Prostate gland (tissue), 2 donors: Measurements from ENCODE around the gene KANK4. TPM values are rescaled to one million over a fixed set of nuclear protein-coding genes. Genes with fewer than 3 reads are reported as not detected.

Experiments used
- DNase-seq: peaks from one replicate; pipeline ENCODE4 v3.0.0-alpha.2; 2019; ENCODE audit warnings: low spot score
- H3K27ac ChIP-seq, 2 donors: fragments of 200-600 bp; sonication (generic); 2 replicates each; pipeline ENCODE4 v1.5.1; 2017 to 2019
- H3K27me3 ChIP-seq: fragments of 200-600 bp; sonication (generic); replicated peaks from 2 replicates; pipeline ENCODE4 v1.5.1; 2019; ENCODE audit not compliant: insufficient read depth
- H3K36me3 ChIP-seq, 2 donors: fragments of 200-600 bp; sonication (generic); 1 replicate in 1 of 2; 2 replicates in 1 of 2; pipeline versions ENCODE4 v1.5.1 to v1.8.1; 2017 to 2019
- H3K4me1 ChIP-seq: fragments of 200-600 bp; sonication (generic); replicated peaks from 2 replicates; pipeline ENCODE4 v1.5.1; 2019
- H3K4me3 ChIP-seq, 2 donors: fragments of 200-600 bp; sonication (generic); 2 replicates each; pipeline ENCODE4 v1.5.1; 2017 to 2019
- H3K9me3 ChIP-seq: fragments of 200-600 bp; sonication (generic); 2 replicates; pipeline ENCODE4 v1.5.1; 2017
- POLR2A ChIP-seq: fragments of 450-650 bp; IDR thresholded peaks from one replicate; pipeline ENCODE4 v1.6.1; 2016; ENCODE audit warnings: antibody characterized with exemption, mild to moderate bottlenecking
- POLR2AphosphoS5 ChIP-seq: sonication (generic); formaldehyde crosslinking; IDR thresholded peaks from one replicate; pipeline ENCODE4 v1.6.1; 2017; ENCODE audit warnings: antibody characterized with exemption
- WGBS: methylation state at CpG from one replicate; pipeline ENCODE4 v1.1.5; 2018; 5-methylcytosine and 5-hydroxymethylcytosine counted together
- intact Hi-C: fragments of 100-400 bp; cut with DNase I; formaldehyde crosslinking; loops from one replicate; pipeline ENCODE4 v1.14.2; 2022
- total RNA-seq, 2 donors: library from RNA; depleted of rRNA; stranded (reverse); fragments of >200 nt; gene quantifications; one replicate each; pipeline ENCODE4 v1.1.0, GENCODE V29; 2016
- TF ChIP-seq, protein P1 (sequence below), 4 experiments: fragments of 200-600 bp in 2 of 4; fragments of 450-650 bp in 2 of 4; sonication (generic) in 2 of 4; IDR thresholded peaks; 1 replicate in 3 of 4; 2 replicates in 1 of 4; pipeline ENCODE4 v1.5.1; 2016 to 2019; ENCODE audit warnings: antibody characterized with exemption in 4 of 4, mild to moderate bottlenecking in 2 of 4, moderate library complexity in 2 of 4

Gene KANK4
- total RNA-seq, 2 donors from 2014 or later: 6.1 to 6.8 TPM

DNA sequence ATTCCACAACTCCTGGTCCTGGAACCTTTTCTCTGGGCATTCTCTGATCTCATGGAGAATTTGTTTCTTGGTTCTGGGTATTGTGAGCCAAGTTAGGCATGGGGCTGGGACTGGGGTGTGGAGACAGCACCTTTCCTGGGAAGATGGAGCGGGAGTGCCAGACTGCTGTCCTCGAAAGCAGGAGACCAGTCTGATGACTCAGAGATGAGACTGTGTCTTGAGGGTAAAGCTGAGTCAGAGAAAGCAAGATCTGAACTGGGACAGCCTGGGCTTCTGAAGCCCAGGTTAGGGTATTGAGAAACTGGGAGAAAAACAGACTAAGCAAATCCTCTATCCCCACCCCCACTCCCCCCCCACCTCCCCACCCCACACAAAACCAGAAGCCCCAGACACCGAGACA is 2.2 kb upstream of the KANK4 start:
- TF ChIP-seq, protein P1, sequence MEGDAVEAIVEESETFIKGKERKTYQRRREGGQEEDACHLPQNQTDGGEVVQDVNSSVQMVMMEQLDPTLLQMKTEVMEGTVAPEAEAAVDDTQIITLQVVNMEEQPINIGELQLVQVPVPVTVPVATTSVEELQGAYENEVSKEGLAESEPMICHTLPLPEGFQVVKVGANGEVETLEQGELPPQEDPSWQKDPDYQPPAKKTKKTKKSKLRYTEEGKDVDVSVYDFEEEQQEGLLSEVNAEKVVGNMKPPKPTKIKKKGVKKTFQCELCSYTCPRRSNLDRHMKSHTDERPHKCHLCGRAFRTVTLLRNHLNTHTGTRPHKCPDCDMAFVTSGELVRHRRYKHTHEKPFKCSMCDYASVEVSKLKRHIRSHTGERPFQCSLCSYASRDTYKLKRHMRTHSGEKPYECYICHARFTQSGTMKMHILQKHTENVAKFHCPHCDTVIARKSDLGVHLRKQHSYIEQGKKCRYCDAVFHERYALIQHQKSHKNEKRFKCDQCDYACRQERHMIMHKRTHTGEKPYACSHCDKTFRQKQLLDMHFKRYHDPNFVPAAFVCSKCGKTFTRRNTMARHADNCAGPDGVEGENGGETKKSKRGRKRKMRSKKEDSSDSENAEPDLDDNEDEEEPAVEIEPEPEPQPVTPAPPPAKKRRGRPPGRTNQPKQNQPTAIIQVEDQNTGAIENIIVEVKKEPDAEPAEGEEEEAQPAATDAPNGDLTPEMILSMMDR (IDR thresholded peaks at IDR 0.05): no peak
- TF ChIP-seq POLR2AphosphoS5 (no peak), POLR2A (no peak)
- WGBS: 66% methylated on average over 3 of the region's 3 CpGs
- Histone ChIP-seq H3K4me1 (peaks cover 4% of the 10 kb centered on the region), H3K27me3 (peaks cover 6% of the 10 kb centered on the region), H3K36me3 (no peaks in the 10 kb centered on the region), H3K27ac (no peak overlapping the region), H3K9me3 (no peaks in the 10 kb centered on the region), H3K4me3 (no peak overlapping the region)
- no peak for DNase-seq
- intact Hi-C loops: no loop called here

DNA sequence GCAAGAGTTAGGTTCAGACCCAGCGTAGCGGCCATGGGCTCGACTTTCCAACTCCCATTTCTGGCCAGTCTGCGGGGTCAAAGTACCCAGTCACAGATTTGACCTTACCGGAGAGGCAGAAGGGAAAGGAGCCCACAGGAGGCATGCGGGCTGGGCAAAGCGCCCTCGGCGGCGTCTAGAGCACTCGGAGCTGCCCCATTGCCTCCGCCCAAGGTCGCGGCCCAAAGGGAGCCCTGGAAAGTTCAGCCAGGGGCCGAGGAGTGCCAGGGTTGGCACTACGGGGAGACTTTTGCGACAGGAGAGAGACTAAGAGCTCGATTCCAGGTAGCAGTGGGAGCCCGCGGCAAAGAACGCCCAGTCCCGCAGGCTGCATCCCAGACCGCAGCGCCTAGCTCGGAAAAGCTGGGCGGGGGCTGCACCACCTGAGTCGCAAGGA is 896 bp downstream of the KANK4 start:
- 11% methylated on average over 27 of the region's 27 CpGs for WGBS
- no peak for DNase-seq
- H3K27ac ChIP-seq: peak overlapping the region; percentile 15 to 40

DNA sequence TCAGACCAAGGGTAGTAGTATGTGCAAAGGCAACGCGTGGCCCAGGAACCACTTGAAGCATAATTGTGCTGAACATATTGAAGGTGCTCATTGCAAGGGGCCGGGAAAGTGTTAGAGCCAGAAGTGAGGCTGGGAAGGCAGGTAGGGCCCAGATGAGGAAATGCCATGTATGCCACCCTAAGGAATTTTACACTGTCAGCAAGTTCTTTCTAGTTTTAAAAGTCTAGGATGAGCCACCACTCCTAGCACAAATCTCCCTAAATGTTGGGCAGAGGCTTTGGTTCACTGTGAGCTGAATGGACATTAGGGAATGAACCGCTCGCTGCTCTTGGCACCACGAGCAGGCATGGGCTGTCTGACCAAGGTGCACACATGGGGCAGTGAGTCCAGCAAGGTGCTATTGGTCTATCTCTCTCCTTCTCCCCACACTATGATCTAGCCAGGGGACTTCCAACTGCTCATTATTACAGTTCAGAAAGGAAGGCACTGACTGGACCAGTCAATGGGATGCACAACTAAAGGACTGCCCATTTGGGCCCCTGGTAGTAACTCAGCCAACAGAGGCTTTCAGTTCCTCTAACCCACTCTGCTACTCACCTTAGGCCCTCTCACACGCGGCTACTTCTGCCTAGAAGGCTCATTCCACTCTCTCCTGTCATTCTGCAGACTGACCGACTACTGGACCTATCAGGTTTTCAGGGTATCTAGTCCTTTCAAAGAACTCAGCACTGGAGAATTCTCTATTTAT is 2.0 kb downstream of the KANK4 start:
- TF ChIP-seq, protein P1 (IDR thresholded peaks at IDR 0.05): no peak
- TF ChIP-seq POLR2A: no peak
- TF ChIP-seq POLR2AphosphoS5: no peak
- WGBS: 90% methylated on average over 9 of the region's 9 CpGs
- intact Hi-C loops: no loop called here
- Histone ChIP-seq H3K4me3 (no peak overlapping the region), H3K36me3 (no peaks in the 10 kb centered on the region), H3K9me3 (no peaks in the 10 kb centered on the region), H3K27ac (no peak overlapping the region), H3K4me1 (peaks cover 4% of the 10 kb centered on the region), H3K27me3 (peaks cover 9% of the 10 kb centered on the region)
- DNase-seq: no peak

More for the DNA sequence above, 896 bp downstream of the KANK4 start:
- Histone ChIP-seq H3K36me3 (no peaks in the 10 kb centered on the region), H3K4me1 (peaks cover 4% of the 10 kb centered on the region), H3K27me3 (peaks cover 6% of the 10 kb centered on the region), H3K9me3 (no peaks in the 10 kb centered on the region), H3K4me3 (peak overlapping the region; percentile 26 to 33)
- TF ChIP-seq POLR2A: no peak
- TF ChIP-seq POLR2AphosphoS5: no peak
- TF ChIP-seq, protein P1 (IDR thresholded peaks at IDR 0.05): no peak
- intact Hi-C loops: no loop called here

DNA sequence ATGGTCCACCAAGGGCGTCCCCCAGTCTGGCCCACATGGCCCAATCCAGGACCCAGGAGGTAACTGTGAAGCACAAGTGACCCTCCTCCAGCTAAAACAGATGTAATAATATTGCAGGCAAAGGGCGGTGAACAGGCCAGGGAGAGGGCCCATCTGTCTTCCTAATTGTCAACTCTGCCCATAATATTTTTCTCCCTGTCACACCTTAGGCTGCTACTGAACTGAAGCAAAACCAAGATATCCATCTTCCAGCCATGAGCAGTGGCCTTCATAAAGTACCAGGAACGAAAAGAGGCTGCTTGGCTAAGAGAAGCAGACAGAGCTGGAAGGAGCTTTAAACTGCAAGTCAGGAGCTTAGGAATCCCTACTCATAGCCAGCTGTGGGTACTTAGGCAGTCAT is 3.1 kb downstream of the KANK4 start:
- intact Hi-C loops: no loop called here
- H3K9me3 ChIP-seq: no peaks in the 10 kb centered on the region
- no peaks in the 10 kb centered on the region for H3K36me3 ChIP-seq
- 66% methylated on average over 3 of the region's 3 CpGs for WGBS
- TF ChIP-seq POLR2AphosphoS5 (no peak), POLR2A (no peak)
- TF ChIP-seq, protein P1 (IDR thresholded peaks at IDR 0.05): no peak
- DNase-seq: no peak
- peaks cover 9% of the 10 kb centered on the region for H3K27me3 ChIP-seq
- no peak overlapping the region for H3K4me3 ChIP-seq
- H3K4me1 ChIP-seq: peaks cover 4% of the 10 kb centered on the region
- H3K27ac ChIP-seq: no peak overlapping the region

DNA sequence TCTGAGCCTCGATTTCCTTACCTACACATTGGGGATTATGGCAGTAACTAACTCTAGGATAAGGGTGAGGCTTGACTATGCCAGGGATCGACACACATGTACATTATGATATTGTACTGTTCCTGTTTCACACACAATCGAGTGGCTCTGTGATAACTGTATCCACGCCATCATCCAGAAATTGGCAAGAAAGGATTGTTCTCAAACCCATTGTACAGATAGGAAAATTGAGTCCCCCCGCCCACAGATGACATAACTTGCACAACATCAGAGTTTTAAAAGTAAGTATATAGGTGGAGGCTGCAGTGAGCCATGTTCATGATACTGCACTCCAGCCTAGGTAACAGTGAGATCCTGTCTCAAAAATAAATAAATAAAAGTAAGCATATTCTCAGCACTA is 3.8 kb downstream of the KANK4 start:
- 92% methylated on average over 5 of the region's 5 CpGs for WGBS
- peaks cover 9% of the 10 kb centered on the region for H3K27me3 ChIP-seq
- peaks cover 4% of the 10 kb centered on the region for H3K4me1 ChIP-seq
- TF ChIP-seq POLR2AphosphoS5 (no peak), POLR2A (no peak)
- H3K9me3 ChIP-seq: no peaks in the 10 kb centered on the region
- H3K36me3 ChIP-seq: no peaks in the 10 kb centered on the region
- intact Hi-C loops: no loop called here
- no peak for DNase-seq
- H3K4me3 ChIP-seq: no peak overlapping the region
- H3K27ac ChIP-seq: no peak overlapping the region
